Skeletal muscle cell (primary cell): Measurements from ENCODE around the gene APBA3.

ENCODE experiments used
- DNase-seq: peaks from one replicate; pipeline ENCODE4 v3.0.0-alpha.2; 2010; ENCODE audit warnings: low read depth
- H3K4me3 ChIP-seq: 2 replicates; pipeline ENCODE4 v1.5.1; 2011; ENCODE audit warnings: low read depth, mild to moderate bottlenecking, control low read depth, low read length, moderate library complexity

The APBA3 gene, protein sequence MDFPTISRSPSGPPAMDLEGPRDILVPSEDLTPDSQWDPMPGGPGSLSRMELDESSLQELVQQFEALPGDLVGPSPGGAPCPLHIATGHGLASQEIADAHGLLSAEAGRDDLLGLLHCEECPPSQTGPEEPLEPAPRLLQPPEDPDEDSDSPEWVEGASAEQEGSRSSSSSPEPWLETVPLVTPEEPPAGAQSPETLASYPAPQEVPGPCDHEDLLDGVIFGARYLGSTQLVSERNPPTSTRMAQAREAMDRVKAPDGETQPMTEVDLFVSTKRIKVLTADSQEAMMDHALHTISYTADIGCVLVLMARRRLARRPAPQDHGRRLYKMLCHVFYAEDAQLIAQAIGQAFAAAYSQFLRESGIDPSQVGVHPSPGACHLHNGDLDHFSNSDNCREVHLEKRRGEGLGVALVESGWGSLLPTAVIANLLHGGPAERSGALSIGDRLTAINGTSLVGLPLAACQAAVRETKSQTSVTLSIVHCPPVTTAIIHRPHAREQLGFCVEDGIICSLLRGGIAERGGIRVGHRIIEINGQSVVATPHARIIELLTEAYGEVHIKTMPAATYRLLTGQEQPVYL

DNA sequence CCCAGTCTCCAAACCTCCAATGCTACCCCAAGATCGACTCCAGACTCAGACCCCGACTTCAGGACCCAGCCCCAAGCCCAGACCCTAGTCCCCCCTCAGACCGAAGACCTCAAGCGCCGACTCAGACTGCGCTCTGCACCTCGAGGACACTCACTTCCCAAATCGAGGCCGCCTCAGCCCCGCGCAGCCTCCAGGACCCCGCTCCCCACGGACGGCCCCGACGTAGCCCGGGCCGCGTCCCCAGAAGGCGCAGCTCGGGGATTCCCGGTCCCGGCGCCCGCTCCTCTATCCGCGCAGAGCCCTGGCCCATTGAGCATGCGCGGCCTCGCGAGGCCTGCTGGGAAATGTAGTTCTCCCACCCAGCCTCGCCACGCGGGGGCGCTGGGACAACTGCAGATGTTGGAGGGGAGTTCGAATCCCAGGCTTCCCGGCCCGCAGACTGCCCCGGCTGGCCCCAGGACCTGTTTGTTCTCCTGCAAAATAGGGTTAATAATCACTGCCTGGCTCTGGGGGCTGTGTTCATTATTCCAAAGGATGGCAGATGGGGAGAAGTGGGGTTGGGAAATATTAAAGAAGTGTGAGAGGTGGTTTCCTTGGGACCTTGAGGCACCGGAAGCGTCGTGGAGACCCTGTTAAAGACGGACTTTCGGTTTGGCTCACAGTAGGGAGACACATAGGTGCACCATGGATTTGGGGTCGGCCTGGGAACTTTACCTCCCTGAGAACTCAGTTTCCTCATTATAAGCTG lies at the start of gene APBA3:
Gene APBA3, minus strand, starts transcription at position 311 of the 748 bp plus-strand sequence. CDS start 1,428 bp downstream, outside the sequence.
- peak; percentile 46 for DNase-seq

GRCh38 chr19:3810708-3811355 lies 49.3 kb upstream of the APBA3 start:
- no peak for DNase-seq
- no peak overlapping the region for H3K4me3 ChIP-seq

More for the DNA sequence above, at the start of gene APBA3:
- peak within 1 kb of the TSS; percentile 98 for H3K4me3 ChIP-seq

GRCh38 chr19:3809881-3810707 lies 48.6 kb upstream of the APBA3 start:
- DNase-seq = no peak

DNA sequence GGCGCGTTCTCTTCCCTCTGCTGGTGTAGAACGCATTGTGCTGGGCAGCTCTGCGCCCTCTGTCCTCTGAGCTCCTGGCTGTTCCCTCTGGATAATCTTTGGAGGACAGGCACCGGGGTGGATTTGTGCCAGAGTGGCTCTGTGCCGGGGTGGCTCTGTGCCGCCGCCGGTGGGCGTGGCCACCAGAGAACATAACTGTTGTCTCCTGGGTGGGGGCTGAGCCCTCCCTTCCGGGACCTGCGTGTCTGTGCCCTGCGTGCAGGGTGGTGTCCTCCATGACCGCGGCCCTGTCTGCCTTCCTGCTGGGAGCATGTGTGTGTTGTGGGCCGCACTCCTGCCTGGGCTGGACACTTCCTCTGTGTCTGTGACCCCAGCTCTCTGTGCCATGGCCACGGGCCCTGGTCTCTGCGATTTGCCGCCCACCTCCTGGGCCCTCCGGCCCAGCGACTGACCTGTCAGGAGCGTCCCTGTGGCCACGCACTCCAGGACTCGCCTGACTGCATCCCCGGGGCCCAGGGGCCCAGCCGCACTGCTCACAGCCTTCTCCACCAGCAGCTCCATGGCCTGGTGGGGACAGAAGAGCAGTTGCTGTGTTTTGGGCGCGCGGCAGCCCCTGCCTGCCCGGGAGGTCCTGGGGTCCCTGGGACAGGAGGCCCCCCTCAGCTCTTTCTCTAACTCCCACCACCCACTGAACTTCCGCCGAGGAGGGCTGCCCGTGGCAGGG lies 47.1 kb upstream of the APBA3 start:
- H3K4me3 ChIP-seq = no peak overlapping the region
- no peak for DNase-seq

More at GRCh38 chr19:3809881-3810707, 48.6 kb upstream of the APBA3 start:
- no peak overlapping the region for H3K4me3 ChIP-seq

- H3K4me3 ChIP-seq = no peak overlapping the region
- DNase-seq = no peak
Measured at GRCh38 chr19:3807574-3808354, 46.3 kb upstream of the APBA3 start.

- H3K4me3 ChIP-seq = no peak overlapping the region
- no peak for DNase-seq
Measured at GRCh38 chr19:3807131-3807480, 45.6 kb upstream of the APBA3 start.

DNA sequence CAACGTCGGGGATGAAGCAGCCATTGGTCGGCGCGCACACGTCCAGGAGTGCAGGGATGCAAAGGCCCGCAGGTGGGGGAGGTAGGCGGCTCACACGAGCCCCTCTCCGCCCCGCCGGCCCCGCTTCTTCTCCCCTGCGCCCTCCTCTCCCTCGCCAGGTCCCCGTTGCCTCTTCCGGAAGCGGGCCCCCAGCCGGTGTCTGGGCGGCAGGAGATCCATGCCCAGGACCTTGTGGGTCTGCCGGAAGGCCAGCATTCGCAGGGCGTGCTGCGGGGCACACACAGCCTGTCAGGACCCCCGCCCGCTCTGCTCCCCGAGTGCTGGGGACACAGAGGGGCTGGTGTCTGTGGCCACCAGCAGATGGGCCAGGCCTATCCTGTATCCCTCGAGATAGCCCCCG lies 44.4 kb upstream of the APBA3 start:
- no peak overlapping the region for H3K4me3 ChIP-seq
- DNase-seq = no peak

GRCh38 chr19:3804429-3804828 lies 42.9 kb upstream of the APBA3 start:
- no peak for DNase-seq
- H3K4me3 ChIP-seq = no peak overlapping the region

DNA sequence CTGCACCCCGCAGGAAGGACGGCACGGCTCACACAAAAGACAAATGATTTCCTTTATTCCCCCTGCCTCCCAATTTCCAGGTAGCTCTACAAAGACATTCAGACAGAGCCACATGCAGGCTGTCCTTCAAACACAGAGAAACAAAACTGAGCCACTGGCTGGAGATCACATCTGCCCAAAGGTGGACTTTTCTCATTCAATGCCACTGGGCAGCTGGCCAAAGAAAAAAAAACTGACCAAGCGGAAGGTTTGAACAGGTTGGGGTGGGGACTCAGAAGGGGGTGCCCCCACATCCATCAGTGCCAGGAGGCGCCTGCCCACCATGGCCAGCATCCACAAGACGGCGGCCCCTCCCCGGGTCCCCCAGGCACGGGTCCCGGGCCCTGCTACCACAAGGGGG lies 42.5 kb upstream of the APBA3 start:
- no peak overlapping the region for H3K4me3 ChIP-seq
- no peak for DNase-seq

DNA sequence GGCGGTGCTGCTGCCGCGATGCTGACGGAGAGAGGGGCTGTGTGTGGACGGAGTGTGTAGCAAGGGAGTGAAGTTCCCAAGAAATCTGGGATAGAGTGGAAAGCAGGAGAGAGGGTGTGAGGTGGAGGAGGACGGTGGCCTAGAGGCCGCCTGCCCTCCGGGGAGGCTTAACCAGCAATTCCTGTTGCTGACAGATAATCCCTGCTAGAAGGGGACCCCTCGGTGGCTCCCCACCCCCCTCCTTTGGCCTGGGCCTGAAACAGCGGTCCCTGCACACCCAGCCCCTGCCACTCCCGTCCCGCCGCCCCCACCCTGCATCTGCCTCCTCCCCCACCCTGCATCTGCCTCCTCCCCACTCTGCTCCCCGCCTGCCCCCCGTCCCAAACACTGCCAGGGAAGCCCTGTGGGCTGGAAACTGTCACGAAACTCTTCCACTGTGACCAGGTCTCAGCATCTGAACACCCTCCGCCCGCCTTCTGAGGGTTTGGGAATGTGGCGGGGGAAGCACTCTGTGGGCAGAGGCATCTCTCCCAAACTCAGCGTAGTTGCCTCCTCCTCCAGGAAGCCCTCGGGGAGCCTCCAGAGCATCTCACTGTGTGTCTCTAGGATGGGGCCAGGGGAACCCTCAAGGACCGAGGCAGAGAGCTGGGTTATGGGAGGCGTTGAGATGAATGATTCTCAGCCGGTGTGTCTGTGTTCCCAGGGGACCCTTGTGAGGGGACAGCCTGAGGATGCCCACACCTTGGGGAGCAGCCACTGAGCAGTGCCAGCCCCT lies 41.8 kb upstream of the APBA3 start:
- DNase-seq = no peak

DNA sequence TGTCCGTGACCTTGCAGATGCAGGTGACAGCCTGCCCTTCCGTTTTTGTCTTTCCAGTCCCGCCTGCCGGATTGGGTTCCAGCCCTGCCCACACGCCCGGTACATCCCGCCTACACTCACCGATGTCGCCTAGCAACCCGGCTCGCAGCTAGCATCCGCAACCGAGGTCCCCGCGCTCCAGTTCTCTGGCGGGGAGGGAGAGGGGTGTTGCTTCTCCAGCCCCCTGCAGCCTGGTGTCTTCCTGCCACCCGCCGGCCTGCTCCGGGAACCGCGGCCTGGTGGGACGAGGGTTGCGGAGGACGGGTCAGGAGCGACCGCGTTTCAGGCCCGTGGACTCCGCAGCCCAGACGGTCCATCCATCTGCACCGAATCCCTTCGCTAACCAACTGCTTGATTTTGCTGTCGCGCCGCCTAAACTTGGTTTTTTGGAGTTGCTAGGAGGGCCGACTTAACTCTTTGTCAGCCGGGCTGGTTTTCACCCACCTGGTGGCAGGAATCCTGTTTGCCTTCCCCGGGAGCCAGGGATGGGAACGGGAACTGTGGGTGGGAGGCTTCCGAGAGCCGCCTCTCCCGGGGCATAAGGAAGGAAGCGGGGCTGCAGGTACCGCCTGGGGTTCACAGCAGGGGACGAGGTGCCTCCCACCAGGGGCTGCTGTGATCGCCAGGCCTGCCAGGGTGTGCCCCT lies 40.1 kb upstream of the APBA3 start:
- no peak for DNase-seq
- no peak overlapping the region for H3K4me3 ChIP-seq

More for the DNA sequence above, 41.8 kb upstream of the APBA3 start:
- no peak overlapping the region for H3K4me3 ChIP-seq

DNA sequence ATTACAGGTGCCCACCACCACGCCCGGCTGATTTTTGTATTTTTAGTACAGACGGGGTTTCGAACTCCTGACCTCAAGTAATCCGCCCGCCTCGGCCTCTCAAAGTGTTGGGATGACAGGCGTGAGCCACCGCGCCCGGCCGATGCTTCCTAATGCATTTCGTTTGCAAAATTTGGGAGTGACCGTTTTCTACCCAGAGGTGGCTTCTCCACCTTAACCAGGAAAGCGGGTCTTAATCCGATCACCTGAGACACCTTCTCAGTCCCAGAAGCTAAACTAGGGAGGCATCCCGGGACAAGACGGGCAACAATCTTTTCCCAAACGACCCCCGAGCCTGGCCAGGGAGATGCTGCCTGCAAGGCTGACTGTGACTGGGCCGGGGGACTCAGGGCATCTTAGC lies 39.5 kb upstream of the APBA3 start:
- no peak for DNase-seq
- H3K4me3 ChIP-seq = no peak overlapping the region

GRCh38 chr19:3798137-3798536 lies 36.6 kb upstream of the APBA3 start:
- DNase-seq = no peak
- no peak overlapping the region for H3K4me3 ChIP-seq

DNA sequence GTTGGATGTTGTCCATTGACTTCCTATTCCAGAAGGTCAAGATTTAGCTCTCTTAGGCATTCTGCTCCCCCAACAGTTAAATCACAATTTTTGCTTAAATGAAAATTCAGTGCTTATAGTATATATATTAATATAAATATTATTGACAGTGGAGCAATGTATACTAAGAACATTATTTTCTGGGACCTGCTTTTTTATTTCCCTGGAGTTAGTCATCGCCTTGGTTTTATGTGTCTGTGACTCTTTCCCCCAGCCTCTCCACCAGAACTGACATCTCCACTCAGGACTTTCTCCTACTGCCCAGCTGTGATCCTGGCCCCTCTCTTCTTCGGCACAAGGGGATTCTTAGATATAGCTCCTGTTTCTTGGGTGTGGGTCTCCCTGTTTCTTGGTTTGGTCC lies 34.9 kb upstream of the APBA3 start:
- H3K4me3 ChIP-seq = no peak overlapping the region
- no peak for DNase-seq

- no peak for DNase-seq
- no peak overlapping the region for H3K4me3 ChIP-seq
Measured at GRCh38 chr19:3793799-3794198, 32.3 kb upstream of the APBA3 start.

DNA sequence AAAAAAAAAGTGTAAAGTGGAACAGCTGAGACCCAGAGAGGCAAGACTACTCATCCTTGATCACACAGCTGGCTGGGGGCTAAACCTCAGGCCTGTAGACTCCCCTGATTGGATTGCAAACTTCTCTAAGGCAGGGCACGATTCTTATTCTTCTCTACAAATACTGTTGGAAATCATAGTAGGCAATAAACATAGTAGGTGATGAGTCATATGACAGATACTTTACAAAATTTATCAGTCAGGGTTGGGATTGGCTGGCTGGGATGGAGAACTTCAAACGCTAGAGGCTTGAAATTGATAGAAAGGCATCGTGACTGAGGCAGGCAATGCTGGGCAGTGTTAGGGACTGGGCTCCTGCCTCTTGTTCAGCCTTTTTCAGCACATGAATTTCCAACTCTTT lies 30.6 kb upstream of the APBA3 start:
- DNase-seq = no peak
- H3K4me3 ChIP-seq = no peak overlapping the region

- H3K4me3 ChIP-seq = no peak overlapping the region
- no peak for DNase-seq
Measured at GRCh38 chr19:3790941-3791340, 29.4 kb upstream of the APBA3 start.
